Measurements from ENCODE around the gene CMSS1.

The CMSS1 gene

DNA sequence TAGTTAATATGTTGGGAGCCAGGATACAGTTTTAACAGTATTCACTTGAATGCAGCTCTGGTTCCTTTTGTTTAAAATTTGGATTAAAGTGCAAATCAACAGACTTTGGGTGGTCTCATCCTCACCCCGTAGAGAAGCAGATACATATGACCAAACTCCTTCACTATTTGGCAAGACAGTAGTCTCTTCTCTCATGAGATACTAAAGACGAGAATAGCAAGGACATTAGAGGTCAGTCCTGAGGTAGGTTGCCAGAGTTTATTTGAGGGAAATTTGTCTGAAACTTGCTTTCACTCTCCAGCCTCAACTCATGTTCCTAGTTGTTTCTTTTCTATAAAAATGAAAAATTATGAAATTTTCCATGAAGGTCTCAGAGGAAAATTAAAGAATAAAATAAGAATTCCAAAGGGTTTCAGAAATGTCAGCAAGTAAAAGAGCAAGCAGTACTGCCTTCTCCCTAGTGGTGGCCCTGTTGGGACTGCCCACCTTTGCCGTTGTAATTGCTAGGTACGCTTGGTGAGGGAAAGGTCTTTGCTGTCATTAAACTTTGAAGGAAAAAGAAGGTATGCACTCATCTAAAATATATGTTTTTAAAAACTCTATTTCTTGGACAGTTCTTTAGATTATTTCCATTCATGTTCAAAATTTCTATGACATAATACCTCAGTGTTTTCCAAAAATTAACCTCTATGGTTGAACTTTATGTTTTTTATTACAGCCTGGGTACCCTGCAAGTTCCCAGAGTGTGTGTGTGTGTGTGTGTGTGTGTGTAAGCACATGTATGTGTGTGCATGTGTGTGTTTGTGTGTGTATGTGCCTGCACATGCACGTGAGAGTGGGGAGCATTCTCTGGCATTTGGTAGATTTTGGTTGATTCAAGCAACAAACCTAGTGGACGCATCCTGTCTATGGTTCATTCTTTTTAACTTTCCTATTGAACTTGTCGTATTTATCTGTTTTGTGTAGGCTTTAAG lies 111.4 kb downstream of the CMSS1 start:
- in situ Hi-C loops (cut with HindIII; ENCODE audit: low sequenced_read_pairs): no loop called here

DNA sequence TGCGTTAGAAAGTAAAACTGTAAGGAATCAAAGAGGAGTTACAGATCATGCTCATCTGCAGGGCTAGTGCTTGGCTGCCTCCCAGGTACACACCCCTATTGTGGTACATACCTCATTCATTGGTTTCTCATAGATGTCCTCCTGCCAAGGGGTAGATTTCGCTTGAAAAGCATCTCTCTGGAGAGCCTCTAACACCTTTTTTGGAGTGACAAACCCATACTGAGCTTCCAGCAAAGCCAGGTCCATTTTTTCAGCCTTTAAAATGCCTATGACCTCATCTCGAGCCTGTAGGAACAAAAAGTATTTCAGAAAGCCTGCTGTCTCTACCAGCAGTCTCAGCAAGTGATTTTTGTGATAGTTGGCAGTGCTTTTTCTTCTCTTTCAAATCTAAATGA lies 112.1 kb downstream of the CMSS1 start:
- in situ Hi-C loops (cut with HindIII; ENCODE audit: low sequenced_read_pairs): no loop called here

DNA sequence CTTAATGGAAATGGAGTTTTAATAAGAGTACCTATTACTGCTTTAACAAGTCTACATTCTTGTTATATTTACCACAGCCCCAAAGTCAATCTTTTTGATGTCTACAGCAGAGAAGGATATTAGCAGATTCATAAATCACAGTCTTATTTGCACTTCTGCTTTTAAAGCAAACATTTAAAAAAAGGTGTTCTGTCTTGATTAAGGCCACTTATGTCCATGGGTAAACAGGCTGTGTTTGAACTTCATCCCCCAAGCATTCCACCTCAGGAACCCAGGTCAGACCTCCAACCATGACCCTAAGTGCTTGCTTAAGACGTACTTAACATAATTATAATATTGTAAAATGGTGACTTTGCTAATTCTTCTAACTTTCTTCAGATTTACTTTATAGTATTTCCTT lies 113.4 kb downstream of the CMSS1 start:
- in situ Hi-C loops (cut with HindIII; ENCODE audit: low sequenced_read_pairs): no loop called here

DNA sequence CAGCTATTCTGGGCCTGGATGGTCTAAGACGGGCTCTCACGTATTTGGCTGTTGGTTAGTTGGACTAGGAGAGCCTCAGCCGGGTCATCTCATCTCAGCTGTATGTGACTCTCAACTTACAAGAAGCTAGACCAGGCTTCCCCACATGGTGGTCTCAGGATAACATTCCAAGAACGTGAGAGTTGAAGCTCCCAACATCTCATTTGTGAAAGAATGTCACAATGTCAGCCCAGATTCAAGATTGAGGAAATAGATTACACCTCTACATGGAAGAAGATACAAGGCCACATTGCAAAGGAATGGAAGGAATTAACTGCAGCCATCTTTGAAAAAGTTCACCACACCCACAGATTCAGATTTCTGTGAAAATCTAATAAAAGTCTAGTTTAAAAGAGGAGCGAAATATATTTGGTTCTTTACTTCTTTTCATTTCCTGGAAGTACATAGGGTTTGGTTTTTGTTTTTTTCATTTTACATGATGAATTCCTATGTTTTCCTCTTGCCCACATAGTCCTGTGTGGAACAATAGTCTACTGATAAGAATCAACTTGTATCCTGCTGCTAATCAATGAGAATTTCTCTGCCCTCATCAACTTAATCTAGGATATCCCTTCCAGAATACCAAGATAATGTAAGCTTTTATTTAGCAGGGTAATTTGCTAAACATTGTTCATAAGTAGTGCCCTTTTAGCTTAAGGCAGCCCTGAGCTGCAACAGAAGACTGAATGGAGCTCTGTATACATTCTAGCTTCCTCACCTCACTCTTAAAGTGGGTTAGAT lies 116.5 kb downstream of the CMSS1 start:
- in situ Hi-C loops (cut with HindIII; ENCODE audit: low sequenced_read_pairs): no loop called here

DNA sequence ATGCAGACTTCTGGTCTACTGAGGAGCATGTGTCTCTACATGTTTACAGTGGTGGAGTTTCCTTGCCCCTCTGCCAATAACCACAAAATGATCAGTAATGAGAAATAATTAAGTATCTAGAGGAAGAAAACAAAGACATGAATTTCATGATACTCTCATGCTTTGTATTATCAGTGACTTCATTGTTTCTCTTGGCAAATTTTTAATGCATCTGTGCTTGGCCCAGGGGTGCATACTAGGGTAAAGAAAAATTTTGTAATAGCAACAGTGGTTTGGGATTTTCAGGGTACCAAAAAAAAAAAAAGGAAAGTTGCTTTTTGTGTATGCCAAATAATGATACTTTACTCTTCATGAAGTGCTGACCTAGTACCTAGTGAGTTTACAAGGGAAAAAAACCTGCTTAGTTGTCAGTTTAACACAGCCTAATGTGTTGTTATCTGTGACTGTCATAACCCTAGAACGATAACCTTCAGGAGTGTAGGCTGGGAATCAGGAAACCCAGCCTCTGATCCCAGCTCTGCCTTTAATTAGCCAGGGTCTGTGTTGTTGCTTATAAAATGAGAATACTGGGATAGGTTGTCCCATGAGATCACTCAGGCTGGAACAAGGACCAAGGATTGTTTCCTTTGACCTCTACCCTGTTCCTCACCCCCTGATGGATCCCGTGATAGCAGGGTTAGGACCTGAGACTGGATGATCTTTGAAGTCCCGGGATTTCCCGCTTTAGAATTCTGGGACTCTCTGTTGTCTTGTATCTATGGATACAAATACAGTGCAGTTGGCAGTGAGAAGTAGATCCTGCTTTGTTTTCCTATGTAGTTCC lies 117.5 kb downstream of the CMSS1 start:
- in situ Hi-C loops (cut with HindIII; ENCODE audit: low sequenced_read_pairs): no loop called here

DNA sequence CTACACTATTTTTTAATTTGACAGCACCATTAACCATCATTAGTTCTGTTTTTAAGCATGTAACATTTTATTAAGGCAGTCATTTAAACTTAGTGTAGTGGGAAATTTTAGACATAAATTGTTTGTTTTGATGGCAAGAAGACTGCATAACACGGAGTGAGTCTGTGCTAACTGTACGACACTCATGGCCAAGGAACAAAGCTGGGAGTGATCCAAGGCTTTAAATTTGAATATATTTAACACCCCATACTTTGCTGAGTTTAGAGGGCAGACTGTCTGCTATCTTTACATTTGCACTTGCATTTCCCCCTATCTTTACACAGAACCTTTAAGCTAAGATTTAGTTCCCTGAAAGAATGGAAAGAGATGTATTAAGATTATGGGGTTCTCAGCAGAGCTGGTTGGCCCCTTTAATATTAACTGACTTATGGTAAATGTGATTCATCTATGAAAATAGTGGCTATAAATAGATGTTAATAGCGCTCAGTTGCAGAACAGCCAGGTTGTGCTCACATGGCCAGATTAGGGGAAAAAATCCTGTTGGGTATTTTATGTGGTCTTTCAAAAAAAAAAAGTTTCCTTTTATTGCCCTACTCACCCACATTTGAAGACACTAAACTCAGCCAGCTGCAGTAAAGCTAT lies 120.7 kb downstream of the CMSS1 start:
- in situ Hi-C loops (cut with HindIII; ENCODE audit: low sequenced_read_pairs): no loop called here

DNA sequence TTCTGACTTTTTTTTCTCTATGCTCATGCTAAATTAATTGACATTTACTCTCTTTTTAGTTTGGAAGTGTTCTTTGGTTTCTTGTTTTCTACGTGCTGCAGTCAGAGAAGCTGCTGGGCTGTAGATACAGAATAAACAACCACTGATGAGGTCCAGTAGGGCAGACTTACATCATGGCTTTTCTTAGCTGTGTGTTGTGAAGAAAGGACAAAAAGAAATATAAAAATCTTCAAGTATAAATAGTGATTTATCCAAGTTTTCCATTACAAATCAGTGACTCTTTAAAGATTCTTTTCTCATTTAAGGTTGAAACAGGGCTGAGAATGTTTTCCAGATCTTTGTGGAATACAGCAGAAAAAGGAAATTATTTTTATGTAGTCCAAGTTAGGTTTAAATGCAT lies 122.2 kb downstream of the CMSS1 start:
- in situ Hi-C loops (cut with HindIII; ENCODE audit: low sequenced_read_pairs): no loop called here

DNA sequence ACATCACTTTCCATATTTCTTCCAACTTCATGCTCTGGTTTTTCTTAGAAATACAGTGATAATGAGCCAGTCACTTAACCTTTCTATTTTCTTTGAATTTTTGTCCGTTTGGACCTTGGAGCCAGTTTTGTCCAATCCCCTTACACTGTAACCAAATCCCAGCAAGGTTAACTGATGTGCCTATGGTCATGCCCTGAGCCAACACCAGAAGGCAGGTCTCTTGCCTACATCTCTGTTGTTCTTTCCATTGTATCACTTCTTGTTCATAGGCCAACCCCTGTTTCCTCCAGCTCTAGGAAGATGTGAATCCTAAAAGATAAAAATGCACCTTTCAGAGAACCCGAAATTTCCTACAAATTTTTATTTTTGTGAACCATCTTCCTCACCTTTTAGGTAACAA lies 122.7 kb downstream of the CMSS1 start:
- in situ Hi-C loops (cut with HindIII; ENCODE audit: low sequenced_read_pairs): no loop called here

DNA sequence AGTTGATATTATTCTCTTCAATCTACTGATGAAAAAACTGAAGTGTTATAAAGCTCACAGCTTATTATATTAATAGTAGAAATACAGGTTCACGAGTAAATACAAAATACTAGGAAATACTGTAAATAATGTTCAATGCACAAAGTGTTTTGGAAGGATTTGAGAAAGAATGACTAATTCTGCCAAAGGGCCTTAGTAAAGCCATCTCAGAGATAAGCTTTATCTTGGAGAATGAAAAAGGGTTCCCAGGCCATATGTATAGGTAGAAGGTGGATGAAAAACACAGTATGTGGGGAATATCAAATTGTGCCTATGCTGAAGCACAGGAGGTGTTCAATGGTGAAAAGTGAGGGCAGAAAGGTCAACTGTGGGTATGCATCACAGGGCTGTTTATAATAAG lies 123.5 kb downstream of the CMSS1 start:
- in situ Hi-C loops (cut with HindIII; ENCODE audit: low sequenced_read_pairs): no loop called here

DNA sequence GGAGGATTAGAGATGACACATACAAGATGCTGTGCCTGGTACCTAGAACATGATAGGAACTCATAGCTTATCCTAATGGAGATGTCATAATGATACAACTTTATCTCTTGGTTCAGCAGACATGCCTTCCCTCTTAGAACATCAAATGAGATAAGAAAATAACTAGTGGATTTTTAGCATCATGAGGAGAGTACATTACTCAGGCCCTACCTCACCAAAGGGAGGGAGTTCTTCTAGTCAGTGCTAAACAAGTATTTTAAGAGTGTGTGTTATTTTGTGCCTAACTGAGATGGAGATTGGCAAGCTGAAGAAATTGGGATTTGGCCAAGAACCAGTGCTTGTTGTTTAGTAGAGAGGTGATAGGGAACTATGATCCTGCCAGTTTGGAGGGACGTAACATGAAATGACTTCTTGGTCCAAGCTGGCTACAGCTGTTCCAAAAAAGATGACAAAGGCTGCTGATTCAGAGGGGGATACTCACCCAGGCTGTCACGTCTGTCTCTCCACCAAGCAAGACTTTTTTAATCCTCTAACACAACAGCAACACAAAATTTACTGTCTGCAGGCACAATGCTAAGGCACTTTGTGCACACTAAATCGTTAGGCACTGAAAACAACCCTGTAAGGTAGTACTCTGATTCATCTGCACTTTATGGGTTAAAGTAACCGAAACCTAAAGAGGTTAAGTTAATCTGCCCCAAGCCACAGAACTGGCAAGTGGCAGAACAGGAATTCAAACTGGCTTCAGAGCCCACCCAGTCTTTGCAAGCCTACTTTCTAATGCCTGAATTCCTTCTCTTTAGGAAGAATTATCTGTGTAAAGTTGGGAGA lies 126.5 kb downstream of the CMSS1 start:
- in situ Hi-C loops (cut with HindIII; ENCODE audit: low sequenced_read_pairs): no loop called here

DNA sequence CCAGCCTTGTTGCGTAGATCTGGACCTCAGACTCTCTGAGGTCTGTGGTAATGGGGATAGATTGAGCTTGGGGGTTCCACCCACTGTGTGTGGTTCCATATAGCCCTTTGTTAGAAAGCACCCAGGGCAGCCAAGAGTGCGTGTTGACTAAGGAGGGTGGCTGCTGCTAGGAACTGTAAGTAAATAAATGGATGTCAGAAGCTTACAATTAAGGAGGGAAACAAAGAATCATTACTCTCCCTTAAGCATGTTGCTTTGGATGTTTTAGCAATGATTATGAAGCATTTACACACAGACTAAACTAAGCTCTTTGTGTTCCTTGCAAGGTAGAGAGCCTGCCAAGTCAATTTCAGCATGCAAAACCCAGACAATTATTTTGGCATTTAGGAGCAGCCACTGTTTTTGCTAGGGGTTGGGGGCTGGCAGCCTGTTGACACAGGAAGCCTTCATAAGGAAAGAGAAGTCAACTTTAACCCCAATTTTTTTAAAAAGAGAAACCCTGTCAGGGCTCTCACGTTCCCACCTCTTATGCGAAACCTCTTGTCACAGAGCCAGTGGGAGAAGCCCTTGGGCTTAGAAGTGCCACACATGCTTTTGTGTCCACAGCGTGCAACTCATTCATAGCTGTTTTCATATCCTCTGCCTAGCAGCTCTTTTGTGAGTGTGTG lies 127.8 kb downstream of the CMSS1 start:
- in situ Hi-C loops (cut with HindIII; ENCODE audit: low sequenced_read_pairs): no loop called here

DNA sequence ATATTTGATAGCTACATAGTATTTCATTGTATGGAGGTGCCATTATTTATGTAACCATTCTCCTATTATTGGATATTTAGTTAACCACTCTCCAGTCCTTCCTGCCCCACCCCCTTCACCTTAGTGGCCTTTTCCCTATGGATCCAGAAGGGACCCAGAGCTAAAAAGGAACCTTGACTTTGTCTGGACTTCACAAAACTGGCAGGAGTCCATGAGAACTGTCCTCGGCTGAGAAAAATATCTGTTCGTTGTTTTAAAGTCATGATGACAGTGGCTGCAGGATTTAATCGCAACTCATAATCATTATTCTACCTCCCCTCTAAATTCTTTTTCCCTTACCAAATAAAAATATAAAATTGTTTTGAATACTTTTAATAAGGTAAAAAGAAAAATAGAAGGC lies 129.7 kb downstream of the CMSS1 start:
- in situ Hi-C loops (cut with HindIII; ENCODE audit: low sequenced_read_pairs): no loop called here

DNA sequence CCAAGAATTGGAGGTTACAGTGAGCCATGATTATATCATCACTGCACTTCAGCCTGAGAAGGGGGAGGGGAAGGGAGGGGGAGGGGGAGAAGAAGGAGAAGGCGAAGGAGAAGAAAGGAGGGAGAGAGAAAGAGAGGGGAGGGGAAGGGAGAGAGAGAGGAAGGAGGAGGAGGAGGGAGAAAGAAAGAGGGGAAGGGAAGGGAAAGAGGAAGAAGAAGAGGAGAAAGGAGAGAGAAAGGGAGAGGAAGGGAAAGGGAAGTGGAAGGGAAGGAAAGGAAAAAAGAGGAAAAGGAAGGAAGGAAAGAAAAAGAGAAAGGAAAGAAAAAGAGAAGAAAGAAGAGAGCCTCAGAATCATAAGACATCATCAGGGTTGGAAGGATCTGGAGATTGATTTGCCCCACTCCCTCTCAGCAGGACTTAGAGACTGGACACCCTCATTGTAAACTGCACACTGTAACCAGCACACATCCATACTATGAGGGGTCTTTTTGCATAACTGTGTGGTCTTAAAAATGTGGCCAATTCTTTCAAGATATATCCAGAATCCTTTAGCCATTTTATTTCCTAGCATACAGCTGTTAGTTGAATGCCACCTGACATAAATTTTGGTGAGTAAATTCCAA lies 130.9 kb downstream of the CMSS1 start:
- in situ Hi-C loops (cut with HindIII; ENCODE audit: low sequenced_read_pairs): no loop called here

DNA sequence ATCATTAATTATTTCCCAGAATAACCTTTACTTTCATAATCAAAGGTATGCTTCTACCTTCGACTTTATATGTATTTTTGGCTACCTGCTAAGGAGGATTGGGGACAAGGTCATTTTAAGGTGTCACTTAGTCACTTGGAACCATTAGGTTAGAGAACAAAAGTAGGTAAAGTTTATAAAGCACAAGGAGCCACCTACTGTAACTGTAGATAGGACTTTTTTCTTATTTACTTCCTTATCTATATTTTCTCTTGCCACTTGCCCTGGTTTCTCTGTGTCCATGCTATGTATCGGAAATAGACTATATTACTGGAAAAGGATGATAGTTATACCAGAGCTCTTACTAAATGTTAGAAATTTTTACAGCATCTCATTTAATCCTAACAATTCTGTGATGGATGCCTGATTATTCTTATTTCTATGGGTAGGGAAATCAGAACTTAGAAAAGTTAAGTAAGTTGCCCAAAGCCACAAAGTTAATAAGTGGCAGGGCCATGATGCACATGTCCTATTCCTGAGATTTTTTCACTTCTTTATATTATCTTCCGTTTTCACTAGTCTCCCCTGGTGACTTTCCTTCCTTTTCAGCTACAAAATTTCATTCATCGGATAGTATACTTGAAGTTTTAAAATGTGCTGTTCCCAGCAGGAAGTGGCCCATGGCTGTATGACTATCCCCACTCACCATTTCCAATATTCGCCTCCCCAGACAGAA lies 132.5 kb downstream of the CMSS1 start:
- in situ Hi-C loops (cut with HindIII; ENCODE audit: low sequenced_read_pairs): no loop called here

DNA sequence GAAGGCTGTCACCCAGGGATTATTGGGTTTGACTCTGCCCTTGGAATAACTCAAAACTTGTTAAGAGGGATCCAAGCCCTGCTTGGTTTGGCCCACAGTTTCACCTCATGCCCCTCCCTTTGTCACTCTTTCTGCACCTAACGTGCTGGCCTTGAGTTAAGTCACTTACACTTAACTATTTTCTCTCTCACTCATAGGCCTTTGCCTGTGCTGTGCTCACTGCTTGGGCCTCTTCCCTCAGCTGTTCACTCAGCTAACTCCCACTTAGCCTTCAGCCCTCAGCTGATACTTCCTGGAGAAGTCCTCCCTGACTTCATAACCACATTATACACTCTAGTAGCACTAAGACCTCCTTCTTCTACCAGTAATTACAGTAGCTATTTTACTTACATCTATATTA lies 133.3 kb downstream of the CMSS1 start:
- in situ Hi-C loops (cut with HindIII; ENCODE audit: low sequenced_read_pairs): no loop called here

DNA sequence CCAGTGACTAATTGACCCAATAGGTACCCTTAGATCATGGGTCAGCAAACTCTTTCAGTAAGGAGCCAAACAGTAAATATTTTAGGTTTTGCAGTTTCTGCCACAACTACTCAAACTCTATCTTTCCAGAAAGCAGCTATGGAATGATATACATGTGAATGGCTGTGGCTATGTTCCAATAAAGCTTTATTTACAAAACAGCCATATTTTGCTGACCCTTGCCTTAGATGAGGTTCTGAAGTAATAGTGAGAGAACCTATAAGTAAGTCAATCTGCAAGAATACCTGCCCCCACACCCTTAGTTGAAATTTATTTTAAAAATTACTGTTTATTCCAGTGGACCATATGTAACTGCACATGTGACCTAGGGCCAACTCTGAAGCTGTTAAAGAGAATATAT lies 134.0 kb downstream of the CMSS1 start:
- in situ Hi-C loops (cut with HindIII; ENCODE audit: low sequenced_read_pairs): no loop called here

DNA sequence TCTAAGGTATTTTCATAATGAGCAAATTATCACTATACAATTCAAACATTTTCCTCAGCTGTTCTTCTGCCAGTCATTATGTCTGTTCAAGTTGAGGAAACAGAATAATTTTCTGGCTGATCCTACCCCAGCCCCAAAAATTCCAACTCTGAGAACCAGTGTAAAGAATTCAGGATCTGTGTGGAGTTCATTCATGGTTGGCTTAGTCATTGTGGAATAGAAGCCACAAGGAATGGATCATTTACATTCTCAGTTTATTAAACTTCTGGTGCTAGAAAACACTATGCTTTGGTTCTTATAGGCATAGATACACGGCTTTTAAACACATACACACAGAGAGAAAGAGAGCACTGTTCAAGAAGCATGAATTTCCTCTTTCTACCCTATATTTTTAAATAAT lies 134.6 kb downstream of the CMSS1 start:
- in situ Hi-C loops (cut with HindIII; ENCODE audit: low sequenced_read_pairs): no loop called here

DNA sequence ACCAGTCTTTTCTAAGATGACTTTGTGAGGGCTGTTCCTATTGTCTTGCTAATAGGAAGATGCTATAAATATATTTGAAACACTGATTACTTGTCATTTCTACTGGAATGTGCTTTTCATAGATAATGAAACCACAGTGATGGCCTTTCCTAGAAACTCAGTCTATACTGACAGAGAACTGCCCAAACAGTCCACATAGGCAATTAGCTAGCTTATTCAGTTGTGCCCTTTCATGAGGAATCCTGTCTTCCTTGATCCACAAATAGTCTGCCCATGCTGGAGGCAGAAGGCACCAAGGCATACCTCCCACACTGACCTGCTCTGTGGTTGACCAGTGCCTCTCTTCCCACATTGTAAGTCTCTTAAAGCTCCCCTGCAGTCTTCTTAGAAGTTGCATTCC lies 135.9 kb downstream of the CMSS1 start:
- in situ Hi-C loops (cut with HindIII; ENCODE audit: low sequenced_read_pairs): no loop called here
